H1 (cell line): ENCODE results near the gene CCSER2. TPM values are rescaled to one million over a fixed set of nuclear protein-coding genes. Genes with fewer than 3 reads are reported as not detected.

ENCODE experiments used
- CTCF ChIA-PET: fragments of 300-600 bp; sonication (Branson Sonifier 250); formaldehyde crosslinking; loops from one replicate; lab custom pipeline; 2021; ENCODE audit not compliant: partially characterized antibody; lab: Charles Lee
- POLR2A ChIA-PET: fragments of 300-600 bp; sonication (Branson Sonifier 250); formaldehyde crosslinking; loops from one replicate; lab custom pipeline; 2021; ENCODE audit warnings: inconsistent platforms; ENCODE audit not compliant: partially characterized antibody; lab: Charles Lee
- DNase-seq, 2 experiments: peaks; one replicate each; pipeline versions ENCODE4 v3.0.0 to v3.0.0-alpha.2; 2010 to 2022; ENCODE audit warnings: low spot score in 2 of 2, low read depth in 1 of 2, mixed read lengths in 1 of 2
- FAIRE-seq: peaks from 2 replicates; lab custom pipeline; 2011; peaks lifted over from hg19 to GRCh38; lab: Jason Lieb, UNC
- H2AFZ ChIP-seq: 2 replicates; pipeline ENCODE4 v1.8.1; 2012; ENCODE audit warnings: low read length, inconsistent platforms
- H2AK5ac ChIP-seq: 2 replicates; pipeline ENCODE4 v1.6.1; 2013; ENCODE audit warnings: low read depth, low read length
- H2BK120ac ChIP-seq: replicated peaks from 2 replicates; pipeline ENCODE3; 2013; ENCODE audit warnings: low read depth, low read length, inconsistent platforms
- H2BK12ac ChIP-seq: 2 replicates; pipeline ENCODE4 v1.6.1; 2013; ENCODE audit warnings: low read depth, low read length
- H2BK15ac ChIP-seq: 2 replicates; pipeline ENCODE4 v1.6.1; 2013; ENCODE audit warnings: low read length
- H2BK20ac ChIP-seq: 2 replicates; pipeline ENCODE4 v1.6.1; 2013; ENCODE audit warnings: low read length
- H2BK5ac ChIP-seq: 2 replicates; pipeline ENCODE4 v1.6.1; 2013; ENCODE audit warnings: low read depth, low read length
- H3K14ac ChIP-seq: 2 replicates; pipeline ENCODE4 v1.6.1; 2013; ENCODE audit warnings: inconsistent platforms; ENCODE audit not compliant: insufficient read length
- H3K18ac ChIP-seq: 2 replicates; pipeline ENCODE4 v1.6.1; 2013; ENCODE audit warnings: low read length; ENCODE audit errors: extremely low read depth
- H3K23ac ChIP-seq: 2 replicates; pipeline ENCODE4 v1.6.1; 2013; ENCODE audit warnings: inconsistent platforms; ENCODE audit not compliant: insufficient read length
- H3K23me2 ChIP-seq: 2 replicates; pipeline ENCODE4 v1.6.1; 2013; ENCODE audit warnings: low read depth, low read length
- H3K27ac ChIP-seq: 2 replicates; pipeline ENCODE4 v1.6.1; 2011; ENCODE audit warnings: low read depth, low read length, inconsistent platforms
- H3K27me3 ChIP-seq, 4 experiments: replicated peaks in 1 of 4; 1 replicate in 1 of 4; 2 replicates in 3 of 4; pipeline versions ENCODE4 v1.6.1 to v1.8.1; 2011 to 2013; ENCODE audit warnings: low read length in 3 of 4, mild to moderate bottlenecking in 3 of 4, inconsistent platforms in 2 of 4, mixed read lengths in 2 of 4, moderate library complexity in 1 of 4; ENCODE audit not compliant: control insufficient read depth in 3 of 4, insufficient read depth in 3 of 4; ENCODE audit errors: extremely low read depth in 1 of 4
- H3K36me3 ChIP-seq, 4 experiments: 2 replicates each; pipeline versions ENCODE4 v1.6.1 to v1.8.1; 2011 to 2013; ENCODE audit warnings: mild to moderate bottlenecking in 4 of 4, low read length in 3 of 4, moderate library complexity in 2 of 4, control low read depth in 1 of 4, inconsistent platforms in 1 of 4; ENCODE audit not compliant: insufficient read depth in 4 of 4, control insufficient read depth in 2 of 4
- H3K4ac ChIP-seq: replicated peaks from 2 replicates; pipeline ENCODE3; 2013; ENCODE audit warnings: low read length, low read depth, mixed read lengths, inconsistent platforms; ENCODE audit not compliant: insufficient read length
- H3K4me1 ChIP-seq, 4 experiments: replicated peaks in 1 of 4; 1 replicate in 1 of 4; 2 replicates in 3 of 4; pipeline versions ENCODE4 v1.6.1 to v1.8.1; 2011 to 2013; ENCODE audit warnings: low read length in 3 of 4, inconsistent platforms in 2 of 4, mixed read lengths in 1 of 4; ENCODE audit not compliant: insufficient read depth in 4 of 4, control insufficient read depth in 3 of 4
- H3K4me2 ChIP-seq, 2 experiments: 2 replicates each; pipeline versions ENCODE4 v1.6.1 to v1.8.1; 2011 to 2013; ENCODE audit warnings: low read depth in 2 of 2, low read length in 2 of 2, control low read depth in 1 of 2, inconsistent platforms in 1 of 2, mild to moderate bottlenecking in 1 of 2; ENCODE audit not compliant: insufficient read depth in 1 of 2
- H3K4me3 ChIP-seq, 4 experiments: fragments of 200-600, 300-600 bp in 1 of 4; sonication (generic), shearing (Covaris generic), sonication (Bioruptor Twin) in 1 of 4; 2 replicates each; pipeline versions ENCODE4 v1.5.1 to v1.8.1; 2011 to 2016; ENCODE audit warnings: low read length in 4 of 4, low read depth in 3 of 4, control low read depth in 2 of 4, inconsistent platforms in 2 of 4, mild to moderate bottlenecking in 2 of 4, mixed read lengths in 1 of 4, moderate library complexity in 1 of 4; ENCODE audit not compliant: insufficient read depth in 2 of 4; ENCODE audit errors: extremely low read depth in 1 of 4
- H3K56ac ChIP-seq: replicated peaks from 2 replicates; pipeline ENCODE3; 2013; ENCODE audit warnings: low read depth, mild to moderate bottlenecking, mixed read lengths, low read length, inconsistent platforms; ENCODE audit not compliant: insufficient read length
- H3K79me1 ChIP-seq: 2 replicates; pipeline ENCODE4 v1.6.1; 2013; ENCODE audit warnings: low read depth, low read length, control low read depth
- H3K79me2 ChIP-seq, 2 experiments: 2 replicates each; pipeline versions ENCODE4 v1.6.1 to v1.8.1; 2012 to 2013; ENCODE audit warnings: low read length in 2 of 2, mild to moderate bottlenecking in 2 of 2, inconsistent platforms in 1 of 2; ENCODE audit not compliant: insufficient read depth in 2 of 2, control insufficient read depth in 1 of 2
- H3K9ac ChIP-seq, 4 experiments: replicated peaks in 1 of 4; 1 replicate in 1 of 4; 2 replicates in 3 of 4; pipeline versions ENCODE4 v1.6.1 to v1.8.1; 2011 to 2013; ENCODE audit warnings: low read depth in 3 of 4, low read length in 3 of 4, control low read depth in 2 of 4, mild to moderate bottlenecking in 2 of 4, moderate library complexity in 2 of 4, inconsistent platforms in 1 of 4; ENCODE audit errors: extremely low read depth in 1 of 4
- H3K9me3 ChIP-seq, 2 experiments: 2 replicates each; pipeline versions ENCODE4 v1.6.1 to v1.8.1; 2012 to 2013; ENCODE audit warnings: mild to moderate bottlenecking in 2 of 2, moderate library complexity in 2 of 2, control low read depth in 1 of 2, inconsistent platforms in 1 of 2, low read depth in 1 of 2, low read length in 1 of 2, mixed read lengths in 1 of 2; ENCODE audit not compliant: insufficient read depth in 2 of 2
- H4K20me1 ChIP-seq, 2 experiments: replicated peaks in 1 of 2; 2 replicates each; pipeline versions ENCODE3 to v1.8.1; 2011 to 2013; ENCODE audit warnings: inconsistent platforms in 2 of 2, low read length in 2 of 2, mild to moderate bottlenecking in 1 of 2; ENCODE audit not compliant: insufficient read depth in 2 of 2, control insufficient read depth in 1 of 2
- H4K5ac ChIP-seq: 2 replicates; pipeline ENCODE4 v1.6.1; 2013; ENCODE audit warnings: low read length, low read depth, mixed read lengths, inconsistent platforms; ENCODE audit not compliant: insufficient read length
- H4K8ac ChIP-seq: 2 replicates; pipeline ENCODE4 v1.8.0; 2013; ENCODE audit warnings: mild to moderate bottlenecking, moderate library complexity, low read length, inconsistent platforms; ENCODE audit not compliant: insufficient read depth; ENCODE audit errors: extremely low read depth
- H4K91ac ChIP-seq: replicated peaks from 2 replicates; pipeline ENCODE3; 2013; ENCODE audit warnings: low read length, mixed read lengths, inconsistent platforms; ENCODE audit not compliant: insufficient read length
- BRCA1 ChIP-seq: IDR thresholded peaks from 2 replicates; pipeline ENCODE4 v1.6.1; 2012; ENCODE audit warnings: low read depth, low read length, improper control_type of control experiment
- CHD1 ChIP-seq: IDR thresholded peaks from 2 replicates; pipeline ENCODE4 v1.6.1; 2012; ENCODE audit warnings: low read depth, low read length, improper control_type of control experiment
- CTCF ChIP-seq, 3 experiments: IDR thresholded peaks; 1 replicate in 2 of 3; 2 replicates in 1 of 3; pipeline versions ENCODE4 v1.5.1 to v1.6.1; 2011; ENCODE audit warnings: low read length in 3 of 3, mild to moderate bottlenecking in 3 of 3, inconsistent platforms in 2 of 3, low read depth in 1 of 3, moderate library complexity in 1 of 3; ENCODE audit not compliant: insufficient read depth in 1 of 3; ENCODE audit errors: control extremely low read depth in 1 of 3
- EP300 ChIP-seq, 2 experiments: IDR thresholded peaks; 1 replicate in 1 of 2; 2 replicates in 1 of 2; pipeline ENCODE4 v1.6.1; 2011 to 2012; ENCODE audit warnings: low read depth in 2 of 2, low read length in 2 of 2, mild to moderate bottlenecking in 2 of 2, borderline replicate concordance in 1 of 2, inconsistent platforms in 1 of 2, moderate library complexity in 1 of 2
- MAX ChIP-seq: IDR thresholded peaks from 2 replicates; pipeline ENCODE4 v1.6.1; 2012; ENCODE audit warnings: inconsistent platforms
- RAD21 ChIP-seq, 2 experiments: IDR thresholded peaks in 1 of 2; conservative IDR thresholded peaks in 1 of 2; 2 replicates each; pipeline ENCODE4 v1.6.1; 2011; ENCODE audit warnings: low read depth in 2 of 2, low read length in 2 of 2, improper control_type of control experiment in 1 of 2, inconsistent platforms in 1 of 2, mild to moderate bottlenecking in 1 of 2, moderate library complexity in 1 of 2
- RXRA ChIP-seq: IDR thresholded peaks from 2 replicates; pipeline ENCODE4 v1.6.1; 2011; ENCODE audit warnings: low read depth, mild to moderate bottlenecking, low read length, moderate library complexity; ENCODE audit not compliant: insufficient read depth
- SAP30 ChIP-seq: fragments of 300-600 bp; sonication (generic); IDR thresholded peaks from 2 replicates; pipeline ENCODE4 v1.7.1; 2012; ENCODE audit warnings: low read length, moderate library complexity, mild to moderate bottlenecking, inconsistent platforms; ENCODE audit not compliant: insufficient read depth, insufficient replicate concordance
- SUZ12 ChIP-seq: fragments of 200-600 bp; sonication (generic); IDR thresholded peaks from 2 replicates; pipeline ENCODE4 v1.6.1; 2012; ENCODE audit warnings: mild to moderate bottlenecking, inconsistent platforms, low read length, moderate library complexity, mixed read lengths
- TAF1 ChIP-seq: IDR thresholded peaks from 2 replicates; pipeline ENCODE4 v1.6.1; 2011; ENCODE audit warnings: mild to moderate bottlenecking, low read depth, low read length
- WGBS, 2 experiments: shearing (Covaris generic) in 1 of 2; methylation state at CpG; one replicate each; pipeline versions ENCODE4 v1.1.6 to v1.1.7; 2013 to 2015; ENCODE audit warnings: low lambda C conversion rate in 2 of 2, mixed read lengths in 2 of 2, inconsistent platforms in 1 of 2, low coverage in 1 of 2, missing lambda C conversion rate in 1 of 2; ENCODE audit not compliant: insufficient replicate concordance in 2 of 2, insufficient coverage in 1 of 2, insufficient read length in 1 of 2; ENCODE audit errors: extremely low coverage in 1 of 2, missing lambda C conversion rate in 1 of 2; 5-methylcytosine and 5-hydroxymethylcytosine counted together
- polyA plus RNA-seq, 7 experiments: library from polyadenylated mRNA; depleted of rRNA in 3 of 7; stranded (reverse) in 5 of 7; unstranded in 2 of 7; fragments of >200 nt in 5 of 7; fragments of 200-250 nt in 2 of 7; gene quantifications; 1 replicate in 5 of 7; 2 replicates in 1 of 7; 4 replicates in 1 of 7; pipeline versions ENCODE4 v1.2.1 to v1.2.3, GENCODE V29; 2011 to 2013; ENCODE audit warnings: missing spikeins in 2 of 7, mixed read lengths in 2 of 7
- total RNA-seq: library from RNA; stranded (reverse); fragmentation: NEBNext Ultra II Directional; extraction: Animal tissue kit (Norgen Biotek cat#: 25700); gene quantifications from 2 replicates; pipeline ENCODE4 v1.2.1, GENCODE V29; 2021

Gene CCSER2
- total and polyA plus RNA-seq, 2 of the 8 experiments (the other 6 are each of a cell fraction or from before 2014, with no cell fraction given): 6.9 to 30.5 TPM

GRCh38 chr10:84521468-84521867 lies 193.1 kb downstream of the CCSER2 start:
- Histone ChIP-seq H2BK12ac (no peak overlapping the region), H3K9me3 (peaks cover 7 to 12% of the 10 kb centered on the region in 2 experiments; a peak in 3 of 4 replicates), H2AFZ (no peak overlapping the region), H3K4me2 (no peak overlapping the region), H3K56ac (no peak overlapping the region), H3K23ac (no peak overlapping the region), H4K20me1 (no peaks in the 10 kb centered on the region), H2BK5ac (no peak overlapping the region), H2BK15ac (no peak overlapping the region), H3K9ac (no peak overlapping the region), H4K5ac (no peak overlapping the region), H4K91ac (no peak overlapping the region), H2BK20ac (no peak overlapping the region), H3K36me3 (no peaks in the 10 kb centered on the region), H3K23me2 (no peaks in the 10 kb centered on the region), H2AK5ac (no peak overlapping the region), H3K4me1 (peaks cover 0 to 9% (median 4%) of the 10 kb centered on the region in 4 experiments; a peak in 3 of 7 replicates), H3K4me3 (no peak overlapping the region), H3K14ac (no peak overlapping the region), H3K79me2 (no peaks in the 10 kb centered on the region), H2BK120ac (no peak overlapping the region), H4K8ac (no peak overlapping the region), H3K79me1 (no peaks in the 10 kb centered on the region), H3K4ac (no peak overlapping the region), H3K18ac (no peak overlapping the region), H3K27me3 (no peaks in the 10 kb centered on the region), H3K27ac (no peak overlapping the region)
- FAIRE-seq: no peak
- ChIA-PET CTCF (interaction anchor here (0.9 to 1.6 kb wide), 5 partner anchors 10 to 147 kb away, joined by 4 to 6 read pairs (median 4); no protein-coding TSS in a partner anchor), POLR2A (interaction anchor here (0.7 kb wide), 1 partner anchor 11 kb away, joined by 3 read pairs; no protein-coding TSS in a partner anchor)
- 74% methylated on average over 2 of the region's 2 CpGs; no CpG with 5 or more reads in 1 of the 2 experiments for WGBS, 2 experiments
- no peak for DNase-seq
- TF ChIP-seq SUZ12 (no peak), CHD1 (no peak), CTCF (IDR thresholded peaks at IDR 0.05; ENCODE audit: control extremely low read depth in 1 of 3, insufficient read depth in 1 of 3, low read depth in 1 of 3, low read length in 3 of 3) (no peak), EP300 (IDR thresholded peaks at IDR 0.05; ENCODE audit: borderline replicate concordance in 1 of 2, low read depth in 2 of 2, low read length in 2 of 2) (no peak), SAP30 (no peak), RAD21 (IDR thresholded peaks at IDR 0.05 in 1 of 2, conservative IDR thresholded peaks at IDR 0.05 in 1 of 2; ENCODE audit: low read depth in 2 of 2, low read length in 2 of 2) (no peak), RXRA (no peak), MAX (no peak), TAF1 (no peak), BRCA1 (no peak)
